Islet precursor cell (in vitro differentiated cells): ENCODE results near the gene SIGLEC9.

Source experiments
- DNase-seq: peaks from one replicate; pipeline ENCODE4 v3.0.0-alpha.2; 2018

SIGLEC9 gene

GRCh38 chr19:51147663-51148062 lies 23.0 kb downstream of the SIGLEC9 start:
- peak; percentile 19 for DNase-seq

GRCh38 chr19:51148580-51148979 lies 23.9 kb downstream of the SIGLEC9 start:
- DNase-seq = no peak

GRCh38 chr19:51150627-51151026 lies 25.9 kb downstream of the SIGLEC9 start:
- DNase-seq = peak; percentile 19

GRCh38 chr19:51156710-51157109 lies 32.0 kb downstream of the SIGLEC9 start:
- peak; percentile 46 for DNase-seq

GRCh38 chr19:51157265-51157664 lies 32.6 kb downstream of the SIGLEC9 start:
- DNase-seq = no peak

GRCh38 chr19:51158474-51159129 lies 33.9 kb downstream of the SIGLEC9 start:
- DNase-seq = peak; percentile 57

- peak; percentile 19 for DNase-seq
Observed at GRCh38 chr19:51159656-51160055, 35.0 kb downstream of the SIGLEC9 start.

GRCh38 chr19:51161266-51161665 lies 36.6 kb downstream of the SIGLEC9 start:
- peak; percentile 15 for DNase-seq

GRCh38 chr19:51161867-51162496 lies 37.3 kb downstream of the SIGLEC9 start:
- peak; percentile 22 for DNase-seq

GRCh38 chr19:51163257-51163656 lies 38.6 kb downstream of the SIGLEC9 start:
- peak; percentile 35 for DNase-seq

GRCh38 chr19:51164215-51164614 lies 39.5 kb downstream of the SIGLEC9 start:
- no peak for DNase-seq

GRCh38 chr19:51166846-51167490 lies 42.3 kb downstream of the SIGLEC9 start:
- peak; percentile 40 for DNase-seq

GRCh38 chr19:51168564-51169282 lies 44.0 kb downstream of the SIGLEC9 start:
- DNase-seq = peak; percentile 14

GRCh38 chr19:51169283-51169918 lies 44.7 kb downstream of the SIGLEC9 start:
- DNase-seq = peak; percentile 79

- peak; percentile 22 for DNase-seq
Observed at GRCh38 chr19:51172223-51172622, 47.5 kb downstream of the SIGLEC9 start.

GRCh38 chr19:51173681-51174080 lies 49.0 kb downstream of the SIGLEC9 start:
- peak; percentile 40 for DNase-seq

- peak; percentile 28 for DNase-seq
Observed at GRCh38 chr19:51179256-51179655, 54.5 kb downstream of the SIGLEC9 start.
